ENCODE data around the gene EARS2.

EARS2 gene

GRCh38 chr16:23498863-23499262 lies 58.3 kb downstream of the EARS2 start:
- Histone ChIP-seq H3K9ac (ENCODE audit: low read depth, low read length) (no peak overlapping the region), H3K4me3 (ENCODE audit: low read depth in 1 of 2, low read length in 2 of 2) (no peak overlapping the region), H4K20me1 (ENCODE audit: insufficient read depth, low read length) (no peaks in the 10 kb centered on the region), H3K4me1 (ENCODE audit: insufficient read depth, low read length) (no peaks in the 10 kb centered on the region), H3K4me2 (ENCODE audit: insufficient read depth, low read length) (no peak overlapping the region), H2AFZ (ENCODE audit: low read depth, low read length) (no peak overlapping the region), H3K27me3 (ENCODE audit: insufficient read depth, low read length, poor library complexity) (no peaks in the 10 kb centered on the region), H3K9me3 (ENCODE audit: insufficient read depth, low read length, severe bottlenecking) (no peaks in the 10 kb centered on the region), H3K27ac (ENCODE audit: low read length) (no peak overlapping the region), H3K79me2 (ENCODE audit: insufficient read depth, low read length) (no peaks in the 10 kb centered on the region), H3K36me3 (ENCODE audit: insufficient read depth, low read length) (no peaks in the 10 kb centered on the region)
- no peak for DNase-seq
- TF ChIP-seq EZH2 (IDR thresholded peaks at IDR 0.05; ENCODE audit: borderline replicate concordance, low read depth, low read length, severe bottlenecking) (no peak), CTCF (IDR thresholded peaks at IDR 0.05; ENCODE audit: borderline replicate concordance, extremely low read depth, low read length, poor library complexity, severe bottlenecking) (no peak)
- ATAC-seq (ENCODE audit: insufficient read depth, low read depth): no peak

GRCh38 chr16:23497543-23497868 lies 59.6 kb downstream of the EARS2 start:
- H3K9me3 ChIP-seq (ENCODE audit: insufficient read depth, low read length, severe bottlenecking): no peaks in the 10 kb centered on the region
- H3K36me3 ChIP-seq (ENCODE audit: insufficient read depth, low read length): no peaks in the 10 kb centered on the region
- no peak overlapping the region for H3K4me3 ChIP-seq (ENCODE audit: low read depth in 1 of 2, low read length in 2 of 2)
- H3K79me2 ChIP-seq (ENCODE audit: insufficient read depth, low read length): no peaks in the 10 kb centered on the region
- no peaks in the 10 kb centered on the region for H3K27me3 ChIP-seq (ENCODE audit: insufficient read depth, low read length, poor library complexity)
- no peak overlapping the region for H3K9ac ChIP-seq (ENCODE audit: low read depth, low read length)
- H3K27ac ChIP-seq (ENCODE audit: low read length): no peak overlapping the region
- DNase-seq: no peak
- TF ChIP-seq CTCF (IDR thresholded peaks at IDR 0.05; ENCODE audit: borderline replicate concordance, extremely low read depth, low read length, poor library complexity, severe bottlenecking) (no peak), EZH2 (IDR thresholded peaks at IDR 0.05; ENCODE audit: borderline replicate concordance, low read depth, low read length, severe bottlenecking) (no peak)
- ATAC-seq (ENCODE audit: insufficient read depth, low read depth): no peak
- no peaks in the 10 kb centered on the region for H4K20me1 ChIP-seq (ENCODE audit: insufficient read depth, low read length)
- no peaks in the 10 kb centered on the region for H3K4me1 ChIP-seq (ENCODE audit: insufficient read depth, low read length)
- no peak overlapping the region for H2AFZ ChIP-seq (ENCODE audit: low read depth, low read length)
- no peak overlapping the region for H3K4me2 ChIP-seq (ENCODE audit: insufficient read depth, low read length)

GRCh38 chr16:23496821-23497542 lies 60.2 kb downstream of the EARS2 start:
- no peak overlapping the region for H3K4me2 ChIP-seq (ENCODE audit: insufficient read depth, low read length)
- no peaks in the 10 kb centered on the region for H3K4me1 ChIP-seq (ENCODE audit: insufficient read depth, low read length)
- no peak overlapping the region for H2AFZ ChIP-seq (ENCODE audit: low read depth, low read length)
- no peak overlapping the region for H3K4me3 ChIP-seq (ENCODE audit: low read depth in 1 of 2, low read length in 2 of 2)
- no peak for ATAC-seq (ENCODE audit: insufficient read depth, low read depth)
- DNase-seq: no peak
- no peak overlapping the region for H3K9ac ChIP-seq (ENCODE audit: low read depth, low read length)
- H3K36me3 ChIP-seq (ENCODE audit: insufficient read depth, low read length): no peaks in the 10 kb centered on the region
- no peaks in the 10 kb centered on the region for H3K79me2 ChIP-seq (ENCODE audit: insufficient read depth, low read length)
- TF ChIP-seq CTCF (IDR thresholded peaks at IDR 0.05; ENCODE audit: borderline replicate concordance, extremely low read depth, low read length, poor library complexity, severe bottlenecking) (no peak), EZH2 (IDR thresholded peaks at IDR 0.05; ENCODE audit: borderline replicate concordance, low read depth, low read length, severe bottlenecking) (no peak)
- H3K27me3 ChIP-seq (ENCODE audit: insufficient read depth, low read length, poor library complexity): no peaks in the 10 kb centered on the region
- H3K9me3 ChIP-seq (ENCODE audit: insufficient read depth, low read length, severe bottlenecking): no peaks in the 10 kb centered on the region
- H4K20me1 ChIP-seq (ENCODE audit: insufficient read depth, low read length): no peaks in the 10 kb centered on the region
- no peak overlapping the region for H3K27ac ChIP-seq (ENCODE audit: low read length)

Measured in DND-41 (cell line).